ENCODE data around the gene SLC17A7.

GRCh38 chr19:49488863-49489537, 47.7 kb upstream of the SLC17A7 start:
- TF ChIP-seq ZNF70 (CRISPR knock-in tag; IDR thresholded peaks at IDR 0.05) (no peak), ARNTL (CRISPR knock-in tag; IDR thresholded peaks at IDR 0.05; ENCODE audit: borderline replicate concordance, low read depth) (no peak), TSHZ2 (CRISPR knock-in tag; IDR thresholded peaks at IDR 0.05) (no peak), BACH2 (CRISPR knock-in tag; IDR thresholded peaks at IDR 0.05; ENCODE audit: borderline replicate concordance) (no peak), ZNF565 (CRISPR knock-in tag; conservative IDR thresholded peaks at IDR 0.05; ENCODE audit: low read depth) (no peak)
- TF ChIP-seq, protein P1, sequence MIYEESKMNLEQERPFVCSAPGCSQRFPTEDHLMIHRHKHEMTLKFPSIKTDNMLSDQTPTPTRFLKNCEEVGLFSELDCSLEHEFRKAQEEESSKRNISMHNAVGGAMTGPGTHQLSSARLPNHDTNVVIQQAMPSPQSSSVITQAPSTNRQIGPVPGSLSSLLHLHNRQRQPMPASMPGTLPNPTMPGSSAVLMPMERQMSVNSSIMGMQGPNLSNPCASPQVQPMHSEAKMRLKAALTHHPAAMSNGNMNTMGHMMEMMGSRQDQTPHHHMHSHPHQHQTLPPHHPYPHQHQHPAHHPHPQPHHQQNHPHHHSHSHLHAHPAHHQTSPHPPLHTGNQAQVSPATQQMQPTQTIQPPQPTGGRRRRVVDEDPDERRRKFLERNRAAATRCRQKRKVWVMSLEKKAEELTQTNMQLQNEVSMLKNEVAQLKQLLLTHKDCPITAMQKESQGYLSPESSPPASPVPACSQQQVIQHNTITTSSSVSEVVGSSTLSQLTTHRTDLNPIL (CRISPR knock-in tag; IDR thresholded peaks at IDR 0.05; ENCODE audit: low read depth), result no peak
- TF ChIP-seq, protein P2, sequence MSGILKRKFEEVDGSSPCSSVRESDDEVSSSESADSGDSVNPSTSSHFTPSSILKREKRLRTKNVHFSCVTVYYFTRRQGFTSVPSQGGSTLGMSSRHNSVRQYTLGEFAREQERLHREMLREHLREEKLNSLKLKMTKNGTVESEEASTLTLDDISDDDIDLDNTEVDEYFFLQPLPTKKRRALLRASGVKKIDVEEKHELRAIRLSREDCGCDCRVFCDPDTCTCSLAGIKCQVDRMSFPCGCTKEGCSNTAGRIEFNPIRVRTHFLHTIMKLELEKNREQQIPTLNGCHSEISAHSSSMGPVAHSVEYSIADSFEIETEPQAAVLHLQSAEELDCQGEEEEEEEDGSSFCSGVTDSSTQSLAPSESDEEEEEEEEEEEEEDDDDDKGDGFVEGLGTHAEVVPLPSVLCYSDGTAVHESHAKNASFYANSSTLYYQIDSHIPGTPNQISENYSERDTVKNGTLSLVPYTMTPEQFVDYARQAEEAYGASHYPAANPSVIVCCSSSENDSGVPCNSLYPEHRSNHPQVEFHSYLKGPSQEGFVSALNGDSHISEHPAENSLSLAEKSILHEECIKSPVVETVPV (CRISPR knock-in tag; IDR thresholded peaks at IDR 0.05), result no peak
